ENCODE data around the gene GPRC5B. TPM values are rescaled to one million over a fixed set of nuclear protein-coding genes. Genes with fewer than 3 reads are reported as not detected.
A peak's percentile ranks its signal among the peaks of the same experiment; 100 is the strongest.

The GPRC5B gene
- total RNA-seq, 2 experiments from 2014 or later, result not detected

GRCh38 chr16:19911747-19912454 lies 27.3 kb upstream of the GPRC5B start:
- no peaks in the 10 kb centered on the region for H3K9me3 Mint-ChIP-seq
- CTCF ChIA-PET, result interaction anchor here (0.7 to 0.9 kb wide), 2 partner anchors 388 to 474 kb away, joined by 3 to 4 read pairs; no protein-coding TSS in a partner anchor
- H3K36me3 Mint-ChIP-seq, result no peaks in the 10 kb centered on the region
- no peak for DNase-seq
- peaks cover 2% of the 10 kb centered on the region for H3K4me1 Mint-ChIP-seq (ENCODE audit: low read depth)
- no peak overlapping the region for H3K27ac Mint-ChIP-seq
- intact Hi-C loops (cut with micrococcal nuclease), result no loop called here
- peaks cover 6% of the 10 kb centered on the region for H3K27me3 Mint-ChIP-seq
- H3K4me3 Mint-ChIP-seq, result no peak overlapping the region
- POLR2A ChIA-PET, result no interaction called here

GRCh38 chr16:19911204-19911603 lies 26.6 kb upstream of the GPRC5B start:
- ChIA-PET CTCF (no interaction called here), POLR2A (no interaction called here)
- Mint-ChIP-seq H3K4me3 (no peak overlapping the region), H3K4me1 (ENCODE audit: low read depth) (peaks cover 2% of the 10 kb centered on the region), H3K9me3 (no peaks in the 10 kb centered on the region), H3K27ac (no peak overlapping the region), H3K36me3 (no peaks in the 10 kb centered on the region), H3K27me3 (peaks cover 6% of the 10 kb centered on the region)
- DNase-seq, result no peak
- intact Hi-C loops (cut with micrococcal nuclease), result no loop called here

DNA sequence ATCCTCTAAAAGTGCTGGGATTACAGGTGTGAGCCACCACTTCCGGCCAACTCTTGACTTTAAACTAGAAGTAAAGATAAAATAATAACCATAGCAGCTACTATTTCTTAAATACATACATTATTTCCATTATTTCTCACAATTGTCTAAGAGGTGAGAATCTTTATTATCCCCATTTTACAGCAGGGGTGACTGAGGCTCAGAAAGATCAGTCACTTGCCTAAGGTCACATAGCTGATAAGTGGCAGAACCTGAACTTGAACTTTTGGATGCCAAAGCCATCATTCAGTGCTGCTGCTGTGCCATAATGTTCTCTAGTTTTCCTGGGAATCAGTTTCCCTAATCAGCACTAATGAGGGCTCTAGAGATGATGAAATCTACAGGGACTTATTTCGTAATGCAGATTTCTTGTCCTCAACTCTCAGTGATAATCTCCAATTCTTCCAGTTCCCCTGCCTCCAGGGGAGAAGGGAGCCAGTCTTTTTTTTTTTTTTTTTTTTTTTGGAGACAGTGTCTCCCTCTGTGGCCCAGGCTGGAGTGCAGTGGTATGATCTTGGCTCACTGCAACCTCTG lies 25.2 kb upstream of the GPRC5B start:
- Mint-ChIP-seq H3K36me3 (no peaks in the 10 kb centered on the region), H3K4me1 (ENCODE audit: low read depth) (peaks cover 2% of the 10 kb centered on the region), H3K9me3 (no peaks in the 10 kb centered on the region), H3K4me3 (no peak overlapping the region), H3K27ac (no peak overlapping the region), H3K27me3 (peaks cover 4% of the 10 kb centered on the region)
- ChIA-PET CTCF (interaction anchor here (1.2 to 4.7 kb wide), 3 partner anchors 23 to 475 kb away, joined by 3 to 125 read pairs (median 64); no protein-coding TSS in a partner anchor), POLR2A (no interaction called here)
- intact Hi-C loops (cut with micrococcal nuclease), result no loop called here
- DNase-seq, result no peak

- Mint-ChIP-seq H3K4me1 (ENCODE audit: low read depth) (peaks cover 2% of the 10 kb centered on the region), H3K36me3 (no peaks in the 10 kb centered on the region), H3K4me3 (no peak overlapping the region), H3K27ac (no peak overlapping the region), H3K27me3 (peaks cover 4% of the 10 kb centered on the region), H3K9me3 (no peaks in the 10 kb centered on the region)
- ChIA-PET POLR2A (no interaction called here), CTCF (interaction anchor here (0.9 to 4.7 kb wide), 7 partner anchors 9 to 476 kb away, joined by 3 to 125 read pairs (median 3); no protein-coding TSS in a partner anchor)
- intact Hi-C loops (cut with micrococcal nuclease), result loop anchor here (1.0 kb wide), 1 partner anchor 474 kb away; no protein-coding TSS in a partner anchor
- no peak for DNase-seq
Measured at GRCh38 chr16:19908921-19909320, 24.3 kb upstream of the GPRC5B start.

GRCh38 chr16:19907161-19907992 lies 22.7 kb upstream of the GPRC5B start:
- POLR2A ChIA-PET, result interaction anchor here (1.0 kb wide), 2 partner anchors 8 to 478 kb away, joined by 3 to 4 read pairs; no protein-coding TSS in a partner anchor
- intact Hi-C loops (cut with micrococcal nuclease), result loop anchor here (1.0 kb wide), 1 partner anchor 393 kb away; no protein-coding TSS in a partner anchor
- no peak overlapping the region for H3K4me3 Mint-ChIP-seq
- H3K36me3 Mint-ChIP-seq, result no peaks in the 10 kb centered on the region
- H3K27me3 Mint-ChIP-seq, result peaks cover 4% of the 10 kb centered on the region
- peaks cover 2% of the 10 kb centered on the region for H3K4me1 Mint-ChIP-seq (ENCODE audit: low read depth)
- no peak overlapping the region for H3K27ac Mint-ChIP-seq
- peak; percentile 81 for DNase-seq
- H3K9me3 Mint-ChIP-seq, result no peaks in the 10 kb centered on the region
- CTCF ChIA-PET, result interaction anchor here (0.6 to 4.7 kb wide), 45 partner anchors 9 to 742 kb away, joined by 3 to 125 read pairs (median 4); no protein-coding TSS in a partner anchor

- H3K4me1 Mint-ChIP-seq (ENCODE audit: low read depth), result peaks cover 2% of the 10 kb centered on the region
- no peak overlapping the region for H3K27ac Mint-ChIP-seq
- H3K36me3 Mint-ChIP-seq, result no peaks in the 10 kb centered on the region
- no peak overlapping the region for H3K4me3 Mint-ChIP-seq
- peaks cover 7% of the 10 kb centered on the region for H3K27me3 Mint-ChIP-seq
- DNase-seq, result no peak
- no peaks in the 10 kb centered on the region for H3K9me3 Mint-ChIP-seq
- CTCF ChIA-PET, result interaction anchor here (0.9 to 3.9 kb wide), 2 partner anchors 400 to 484 kb away, joined by 3 to 37 read pairs; no protein-coding TSS in a partner anchor
- POLR2A ChIA-PET, result no interaction called here
- intact Hi-C loops (cut with micrococcal nuclease), result no loop called here
Measured at GRCh38 chr16:19901164-19901563, 16.5 kb upstream of the GPRC5B start.

- Mint-ChIP-seq H3K27me3 (peaks cover 7% of the 10 kb centered on the region), H3K9me3 (no peaks in the 10 kb centered on the region), H3K4me3 (no peak overlapping the region), H3K27ac (no peak overlapping the region), H3K36me3 (no peaks in the 10 kb centered on the region), H3K4me1 (ENCODE audit: low read depth) (peaks cover 2% of the 10 kb centered on the region)
- ChIA-PET CTCF (interaction anchor here (0.7 to 3.9 kb wide), 8 partner anchors 8 to 485 kb away, joined by 3 to 37 read pairs (median 5); no protein-coding TSS in a partner anchor), POLR2A (interaction anchor here (0.8 kb wide), 1 partner anchor 8 kb away, joined by 4 read pairs; no protein-coding TSS in a partner anchor)
- intact Hi-C loops (cut with micrococcal nuclease), result loop anchor here (2.0 kb wide), 1 partner anchor 483 kb away; no protein-coding TSS in a partner anchor
- no peak for DNase-seq
Measured at GRCh38 chr16:19899605-19899955, 14.9 kb upstream of the GPRC5B start.

GRCh38 chr16:19898924-19899604 lies 14.4 kb upstream of the GPRC5B start:
- no peaks in the 10 kb centered on the region for H3K36me3 Mint-ChIP-seq
- intact Hi-C loops (cut with micrococcal nuclease), result loop anchor here (2.0 kb wide), 1 partner anchor 484 kb away; no protein-coding TSS in a partner anchor

GRCh38 chr16:19898166-19898565 lies 13.5 kb upstream of the GPRC5B start:
- no peaks in the 10 kb centered on the region for H3K36me3 Mint-ChIP-seq
- peaks cover 7% of the 10 kb centered on the region for H3K27me3 Mint-ChIP-seq
- POLR2A ChIA-PET, result no interaction called here
- H3K27ac Mint-ChIP-seq, result no peak overlapping the region
- peaks cover 2% of the 10 kb centered on the region for H3K4me1 Mint-ChIP-seq (ENCODE audit: low read depth)
- H3K9me3 Mint-ChIP-seq, result no peaks in the 10 kb centered on the region
- intact Hi-C loops (cut with micrococcal nuclease), result loop anchor here (2.0 kb wide), 1 partner anchor 485 kb away; no protein-coding TSS in a partner anchor
- CTCF ChIA-PET, result interaction anchor here (1.0 to 3.9 kb wide), 4 partner anchors 9 to 487 kb away, joined by 3 to 37 read pairs (median 14); no protein-coding TSS in a partner anchor
- no peak for DNase-seq
- no peak overlapping the region for H3K4me3 Mint-ChIP-seq

More at GRCh38 chr16:19898924-19899604, 14.4 kb upstream of the GPRC5B start:
- no peaks in the 10 kb centered on the region for H3K9me3 Mint-ChIP-seq
- H3K4me1 Mint-ChIP-seq (ENCODE audit: low read depth), result peaks cover 2% of the 10 kb centered on the region
- peaks cover 7% of the 10 kb centered on the region for H3K27me3 Mint-ChIP-seq
- H3K4me3 Mint-ChIP-seq, result no peak overlapping the region
- ChIA-PET CTCF (interaction anchor here (0.6 to 3.9 kb wide), 11 partner anchors 8 to 937 kb away, joined by 3 to 37 read pairs (median 3); no protein-coding TSS in a partner anchor), POLR2A (interaction anchor here (0.8 kb wide), 1 partner anchor 8 kb away, joined by 4 read pairs; no protein-coding TSS in a partner anchor)
- peak; percentile 48 for DNase-seq
- no peak overlapping the region for H3K27ac Mint-ChIP-seq

DNA sequence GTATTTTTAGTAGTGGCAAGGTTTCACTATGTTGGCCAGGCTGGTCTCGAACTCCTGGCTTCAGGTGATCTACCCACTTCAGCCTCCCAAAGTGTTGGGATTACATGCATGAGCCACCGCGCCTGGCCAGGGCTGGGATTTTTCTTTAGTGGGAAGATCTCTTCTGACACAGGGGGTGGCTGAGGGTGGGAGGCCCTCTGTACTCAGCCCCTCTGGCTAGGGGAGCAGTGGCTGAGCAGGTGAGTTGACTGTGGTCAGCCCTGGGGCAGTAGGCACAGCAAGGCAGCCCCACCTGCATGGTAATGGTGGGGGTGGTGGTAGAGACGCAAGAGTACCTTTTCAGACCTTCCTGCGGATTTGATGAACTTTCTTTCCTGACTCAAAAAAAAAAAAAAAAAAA lies 12.3 kb upstream of the GPRC5B start:
- intact Hi-C loops (cut with micrococcal nuclease), result no loop called here
- Mint-ChIP-seq H3K4me3 (no peak overlapping the region), H3K4me1 (ENCODE audit: low read depth) (peaks cover 2% of the 10 kb centered on the region), H3K27me3 (peaks cover 7% of the 10 kb centered on the region), H3K36me3 (no peaks in the 10 kb centered on the region), H3K27ac (no peak overlapping the region), H3K9me3 (no peaks in the 10 kb centered on the region)
- CTCF ChIA-PET, result no interaction called here
- no peak for DNase-seq
- POLR2A ChIA-PET, result no interaction called here

- Mint-ChIP-seq H3K4me1 (ENCODE audit: low read depth) (peaks cover 2% of the 10 kb centered on the region), H3K4me3 (no peak overlapping the region), H3K9me3 (no peaks in the 10 kb centered on the region), H3K27me3 (peaks cover 7% of the 10 kb centered on the region), H3K27ac (no peak overlapping the region), H3K36me3 (no peaks in the 10 kb centered on the region)
- intact Hi-C loops (cut with micrococcal nuclease), result no loop called here
- ChIA-PET CTCF (interaction anchor here (1.5 kb wide), 1 partner anchor 13 kb away, joined by 6 read pairs; no protein-coding TSS in a partner anchor), POLR2A (no interaction called here)
- no peak for DNase-seq
Measured at GRCh38 chr16:19894586-19894985, 9.9 kb upstream of the GPRC5B start.

All from activated CD4-positive, alpha-beta memory T cell treated with anti-CD3 and anti-CD28 coated beads for 36 hours (primary cell).